ENCODE results near the gene PDE1C. TPM values are rescaled to one million over a fixed set of nuclear protein-coding genes. Genes with fewer than 3 reads are reported as not detected.
A peak's percentile ranks its signal among the peaks of the same experiment; 100 is the strongest.

The PDE1C gene
- not detected in 2 replicates for total RNA-seq (2021)
- Bru-seq, nascent RNA: percentile 6 among the genes with signal in this experiment
- BruChase-seq, experiment 1, labeled RNA remaining after a 2-hour chase: percentile 2 among the genes with signal in this experiment
- percentile 1 among the genes with signal in this experiment for BruChase-seq, experiment 2, labeled RNA remaining after a 6-hour chase
- long read RNA-seq: 0 reads

DNA sequence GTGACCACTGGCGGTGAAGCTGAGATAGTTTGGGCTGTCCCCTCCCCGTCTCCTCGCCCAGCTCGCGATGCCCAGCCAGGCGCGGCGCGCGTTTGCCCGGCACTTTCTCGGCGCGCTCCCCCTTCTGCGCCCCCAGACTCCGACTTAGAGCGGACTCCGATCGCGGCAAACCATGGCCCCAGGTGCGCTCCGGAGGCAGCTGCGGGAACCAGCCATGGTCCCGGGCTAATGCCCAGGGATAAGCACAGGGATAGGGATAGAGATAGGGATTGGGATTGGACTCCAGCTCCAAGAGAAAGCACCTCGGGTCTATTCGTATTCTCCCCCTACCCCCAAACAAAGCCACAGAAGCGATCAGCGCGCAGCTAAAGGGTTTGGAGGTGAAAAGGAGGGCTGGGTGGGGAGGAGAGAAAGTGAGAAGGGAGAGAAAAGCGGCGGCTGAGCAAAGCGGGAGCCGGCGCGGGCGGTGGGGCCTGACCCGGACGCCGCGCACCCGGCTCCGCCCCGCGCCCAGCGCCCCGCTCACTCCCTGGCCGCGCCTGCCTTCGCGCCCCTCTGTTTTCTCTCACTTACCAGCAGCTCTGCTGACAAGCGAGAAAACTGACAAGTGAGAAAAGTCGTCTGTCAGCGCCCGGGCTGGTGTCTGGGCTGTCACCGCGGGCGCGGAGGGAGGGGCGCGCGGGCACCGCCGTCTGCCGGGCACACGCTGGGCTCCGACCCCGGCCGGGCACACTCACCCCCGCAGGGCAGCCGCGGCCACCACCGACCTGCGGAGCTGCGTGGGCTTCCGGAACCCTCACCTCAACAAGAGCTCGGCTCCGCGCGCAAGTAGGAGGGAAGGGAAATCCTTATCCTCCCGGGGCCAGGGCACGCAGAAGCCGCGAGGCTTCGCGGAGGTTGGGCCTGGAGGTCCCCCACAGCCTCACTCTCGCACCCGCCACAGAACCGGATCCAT lies at the start of gene PDE1C:
TSS of gene PDE1C (minus strand) at position 2 of the 955 bp plus-strand sequence.
- Histone ChIP-seq H3K27me3 (replicated peaks; ENCODE audit: insufficient read depth, low read depth, low read length, poor library complexity) (peaks cover 98% of the 10 kb centered on the region), H3K27ac (ENCODE audit: low read depth, low read length, poor library complexity, severe bottlenecking) (no peak within 1 kb of the TSS), H3K36me3 (ENCODE audit: insufficient read depth, low read length, poor library complexity, severe bottlenecking) (no peaks in the 10 kb centered on the region), H3K9me3 (ENCODE audit: low read depth, low read length, poor library complexity, severe bottlenecking) (no peaks in the 10 kb centered on the region), H3K4me1 (ENCODE audit: insufficient read depth, low read length, poor library complexity, severe bottlenecking) (peaks cover 6% of the 10 kb centered on the region), H3K4me3 (ENCODE audit: low read depth, low read length, poor library complexity, severe bottlenecking) (peak within 1 kb of the TSS; percentile 24)
- TF ChIP-seq EZH2 (IDR thresholded peaks at IDR 0.05; ENCODE audit: borderline replicate concordance, low read depth, low read length, poor library complexity, severe bottlenecking): peak; percentile 97
- TF ChIP-seq, protein P1, sequence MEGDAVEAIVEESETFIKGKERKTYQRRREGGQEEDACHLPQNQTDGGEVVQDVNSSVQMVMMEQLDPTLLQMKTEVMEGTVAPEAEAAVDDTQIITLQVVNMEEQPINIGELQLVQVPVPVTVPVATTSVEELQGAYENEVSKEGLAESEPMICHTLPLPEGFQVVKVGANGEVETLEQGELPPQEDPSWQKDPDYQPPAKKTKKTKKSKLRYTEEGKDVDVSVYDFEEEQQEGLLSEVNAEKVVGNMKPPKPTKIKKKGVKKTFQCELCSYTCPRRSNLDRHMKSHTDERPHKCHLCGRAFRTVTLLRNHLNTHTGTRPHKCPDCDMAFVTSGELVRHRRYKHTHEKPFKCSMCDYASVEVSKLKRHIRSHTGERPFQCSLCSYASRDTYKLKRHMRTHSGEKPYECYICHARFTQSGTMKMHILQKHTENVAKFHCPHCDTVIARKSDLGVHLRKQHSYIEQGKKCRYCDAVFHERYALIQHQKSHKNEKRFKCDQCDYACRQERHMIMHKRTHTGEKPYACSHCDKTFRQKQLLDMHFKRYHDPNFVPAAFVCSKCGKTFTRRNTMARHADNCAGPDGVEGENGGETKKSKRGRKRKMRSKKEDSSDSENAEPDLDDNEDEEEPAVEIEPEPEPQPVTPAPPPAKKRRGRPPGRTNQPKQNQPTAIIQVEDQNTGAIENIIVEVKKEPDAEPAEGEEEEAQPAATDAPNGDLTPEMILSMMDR (conservative IDR thresholded peaks at IDR 0.05; ENCODE audit: low read depth, low read length): no peak
- ChIA-PET CTCF (no interaction called here), POLR2A (ENCODE audit: low non-redundant PET) (interaction anchor here (0.6 kb wide), 2 partner anchors 17 to 662 kb away, joined by 3 read pairs; no protein-coding TSS in a partner anchor)
- BruUV-seq (replicated peaks): no TSS peak
- intact Hi-C loops (cut with micrococcal nuclease; ENCODE audit: unreplicated experiment): no loop called here
- DNase-seq (ENCODE audit: low spot score): no peak

DNA sequence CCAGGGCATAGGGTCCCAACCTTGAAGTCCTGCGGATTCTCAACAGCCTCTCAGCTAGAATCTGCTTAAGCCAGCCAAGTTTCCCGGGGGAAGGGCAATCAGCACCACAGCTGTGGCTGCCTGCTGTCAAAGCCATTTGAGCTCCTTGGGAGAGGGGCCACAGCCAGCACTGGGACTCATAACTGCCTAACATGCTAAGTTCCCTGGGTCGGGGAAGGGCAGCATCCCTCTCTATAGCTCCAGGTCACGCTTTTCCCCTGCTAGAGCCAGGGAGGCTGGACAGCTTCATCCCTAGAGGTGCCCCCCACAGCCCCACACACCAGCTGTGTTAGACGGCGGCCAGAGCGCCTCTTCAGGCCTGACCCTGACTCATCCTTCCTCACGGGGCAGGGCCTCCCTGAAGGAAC lies 49.6 kb upstream of the PDE1C start:
- POLR2A ChIA-PET (ENCODE audit: low non-redundant PET): no interaction called here
- TF ChIP-seq EZH2 (IDR thresholded peaks at IDR 0.05; ENCODE audit: borderline replicate concordance, low read depth, low read length, poor library complexity, severe bottlenecking): no peak
- TF ChIP-seq, protein P1 (conservative IDR thresholded peaks at IDR 0.05; ENCODE audit: low read depth, low read length): no peak
- H3K9me3 ChIP-seq (ENCODE audit: low read depth, low read length, poor library complexity, severe bottlenecking): no peaks in the 10 kb centered on the region
- H3K4me1 ChIP-seq (ENCODE audit: insufficient read depth, low read length, poor library complexity, severe bottlenecking): no peaks in the 10 kb centered on the region
- no peak overlapping the region for H3K4me3 ChIP-seq (ENCODE audit: low read depth, low read length, poor library complexity, severe bottlenecking)
- CTCF ChIA-PET: no interaction called here
- peaks cover 4% of the 10 kb centered on the region for H3K27me3 ChIP-seq (replicated peaks; ENCODE audit: insufficient read depth, low read depth, low read length, poor library complexity)
- intact Hi-C loops (cut with micrococcal nuclease; ENCODE audit: unreplicated experiment): no loop called here
- no TSS peak for BruUV-seq (replicated peaks)
- H3K27ac ChIP-seq (ENCODE audit: low read depth, low read length, poor library complexity, severe bottlenecking): no peak overlapping the region
- no peak for DNase-seq (ENCODE audit: low spot score)
- no peaks in the 10 kb centered on the region for H3K36me3 ChIP-seq (ENCODE audit: insufficient read depth, low read length, poor library complexity, severe bottlenecking)

DNA sequence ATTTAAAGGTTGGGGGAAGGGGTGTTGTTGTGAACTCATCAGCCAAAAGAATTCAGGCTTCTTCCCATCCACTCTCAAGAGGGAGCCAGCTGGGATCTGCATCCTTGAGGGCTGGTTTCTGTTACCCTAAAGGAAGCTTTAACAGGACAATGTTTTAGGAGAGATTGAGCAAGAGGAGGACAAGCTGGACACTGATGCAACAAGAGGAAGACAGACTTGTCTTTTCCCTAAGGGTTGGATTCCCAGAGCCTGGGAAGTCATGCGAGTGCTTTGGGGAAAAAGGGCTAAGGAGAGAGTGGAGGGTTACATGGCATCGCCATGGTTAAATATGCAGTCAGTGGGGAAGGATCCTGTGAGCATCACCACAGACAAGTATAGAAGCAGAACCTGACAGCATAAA lies 47.6 kb upstream of the PDE1C start:
- ChIA-PET POLR2A (ENCODE audit: low non-redundant PET) (interaction anchor here (0.7 kb wide), 1 partner anchor 54 kb away, joined by 6 read pairs; no protein-coding TSS in a partner anchor), CTCF (no interaction called here)
- no peak for DNase-seq (ENCODE audit: low spot score)
- Histone ChIP-seq H3K9me3 (ENCODE audit: low read depth, low read length, poor library complexity, severe bottlenecking) (no peaks in the 10 kb centered on the region), H3K27ac (ENCODE audit: low read depth, low read length, poor library complexity, severe bottlenecking) (no peak overlapping the region), H3K4me1 (ENCODE audit: insufficient read depth, low read length, poor library complexity, severe bottlenecking) (no peaks in the 10 kb centered on the region), H3K36me3 (ENCODE audit: insufficient read depth, low read length, poor library complexity, severe bottlenecking) (no peaks in the 10 kb centered on the region), H3K4me3 (ENCODE audit: low read depth, low read length, poor library complexity, severe bottlenecking) (no peak overlapping the region), H3K27me3 (replicated peaks; ENCODE audit: insufficient read depth, low read depth, low read length, poor library complexity) (peaks cover 4% of the 10 kb centered on the region)
- intact Hi-C loops (cut with micrococcal nuclease; ENCODE audit: unreplicated experiment): no loop called here
- no TSS peak for BruUV-seq (replicated peaks)
- TF ChIP-seq, protein P1 (conservative IDR thresholded peaks at IDR 0.05; ENCODE audit: low read depth, low read length): no peak
- TF ChIP-seq EZH2 (IDR thresholded peaks at IDR 0.05; ENCODE audit: borderline replicate concordance, low read depth, low read length, poor library complexity, severe bottlenecking): no peak

Data from A673 (cell line).